Measurements from ENCODE around the gene ACOT11. TPM values are rescaled to one million over a fixed set of nuclear protein-coding genes. Genes with fewer than 3 reads are reported as not detected.

ACOT11 gene
- total RNA-seq, 2 donors from 2014 or later, result 5.6 to 6.0 TPM

DNA sequence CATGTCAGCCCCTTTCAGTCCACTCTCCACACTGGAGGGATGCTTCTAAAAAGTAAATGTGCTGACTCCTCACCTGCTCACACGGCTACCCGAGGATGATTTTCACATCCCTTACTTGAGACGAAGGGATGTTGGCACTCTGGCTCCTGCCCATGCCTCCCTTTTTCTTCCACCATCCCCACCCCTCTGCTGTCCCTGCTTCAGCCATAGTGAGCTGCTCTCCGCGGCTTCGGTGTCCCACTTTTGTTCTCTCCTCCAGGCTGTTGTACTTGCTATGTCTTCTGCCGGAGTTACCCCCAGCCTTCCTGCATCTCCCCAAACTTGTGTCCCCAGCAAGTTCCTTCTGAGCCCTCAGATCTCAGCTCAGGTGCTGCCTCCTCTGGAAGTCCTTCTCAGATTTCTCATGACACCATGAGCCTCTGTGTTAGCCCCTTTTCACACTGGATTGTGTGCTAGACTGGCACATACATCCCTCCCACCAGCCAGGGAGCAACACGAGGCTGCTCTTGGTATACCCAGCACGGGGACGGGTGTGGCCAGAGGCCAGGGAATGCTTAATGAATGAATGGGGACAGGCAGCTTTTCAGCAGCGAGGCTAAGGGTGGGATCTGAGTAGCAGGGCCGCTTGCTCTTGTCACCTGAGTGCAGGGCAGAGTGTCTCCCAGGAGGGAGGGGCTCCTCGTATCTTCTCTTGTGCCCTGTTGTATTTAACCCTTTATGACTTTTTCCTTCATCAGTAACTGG lies 1.3 kb downstream of the ACOT11 start:
- no peaks in the 10 kb centered on the region for H3K36me3 Mint-ChIP-seq (ENCODE audit: low read depth)
- TF ChIP-seq, protein P1, sequence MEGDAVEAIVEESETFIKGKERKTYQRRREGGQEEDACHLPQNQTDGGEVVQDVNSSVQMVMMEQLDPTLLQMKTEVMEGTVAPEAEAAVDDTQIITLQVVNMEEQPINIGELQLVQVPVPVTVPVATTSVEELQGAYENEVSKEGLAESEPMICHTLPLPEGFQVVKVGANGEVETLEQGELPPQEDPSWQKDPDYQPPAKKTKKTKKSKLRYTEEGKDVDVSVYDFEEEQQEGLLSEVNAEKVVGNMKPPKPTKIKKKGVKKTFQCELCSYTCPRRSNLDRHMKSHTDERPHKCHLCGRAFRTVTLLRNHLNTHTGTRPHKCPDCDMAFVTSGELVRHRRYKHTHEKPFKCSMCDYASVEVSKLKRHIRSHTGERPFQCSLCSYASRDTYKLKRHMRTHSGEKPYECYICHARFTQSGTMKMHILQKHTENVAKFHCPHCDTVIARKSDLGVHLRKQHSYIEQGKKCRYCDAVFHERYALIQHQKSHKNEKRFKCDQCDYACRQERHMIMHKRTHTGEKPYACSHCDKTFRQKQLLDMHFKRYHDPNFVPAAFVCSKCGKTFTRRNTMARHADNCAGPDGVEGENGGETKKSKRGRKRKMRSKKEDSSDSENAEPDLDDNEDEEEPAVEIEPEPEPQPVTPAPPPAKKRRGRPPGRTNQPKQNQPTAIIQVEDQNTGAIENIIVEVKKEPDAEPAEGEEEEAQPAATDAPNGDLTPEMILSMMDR (conservative IDR thresholded peaks at IDR 0.05), result no peak
- no peak overlapping the region for H3K4me3 Mint-ChIP-seq
- H3K27me3 Mint-ChIP-seq (ENCODE audit: insufficient read depth), result no peaks in the 10 kb centered on the region
- WGBS, 2 experiments (ENCODE audit: insufficient coverage in 1 of 2, insufficient read length in 1 of 2), result 88 to 89% methylated on average over 11 to 13 of the region's 13 CpGs
- H3K9ac ChIP-seq (ENCODE audit: extremely low read depth, low read length, poor library complexity, severe bottlenecking), result no peak overlapping the region
- peaks cover 6% of the 10 kb centered on the region for H3K4me1 ChIP-seq (ENCODE audit: control insufficient read depth, insufficient read depth, low read length)
- peak overlapping the region; percentile 3 for H3K27ac Mint-ChIP-seq
- no peak for DNase-seq
- no peaks in the 10 kb centered on the region for H3K9me3 Mint-ChIP-seq
- H3K27ac ChIP-seq (ENCODE audit: low read depth, low read length), result no peak overlapping the region
- no peaks in the 10 kb centered on the region for H3K9me3 ChIP-seq (ENCODE audit: control insufficient read depth, low read length)
- no peaks in the 10 kb centered on the region for H3K27me3 ChIP-seq (ENCODE audit: control insufficient read depth, insufficient read depth, low read length, poor library complexity, severe bottlenecking)
- H3K36me3 ChIP-seq (ENCODE audit: control insufficient read depth, insufficient read depth, low read length), result no peaks in the 10 kb centered on the region
- H3K4me3 ChIP-seq (ENCODE audit: low read length), result no peak overlapping the region
- H3K4me1 Mint-ChIP-seq, result peaks cover 10% of the 10 kb centered on the region

DNA sequence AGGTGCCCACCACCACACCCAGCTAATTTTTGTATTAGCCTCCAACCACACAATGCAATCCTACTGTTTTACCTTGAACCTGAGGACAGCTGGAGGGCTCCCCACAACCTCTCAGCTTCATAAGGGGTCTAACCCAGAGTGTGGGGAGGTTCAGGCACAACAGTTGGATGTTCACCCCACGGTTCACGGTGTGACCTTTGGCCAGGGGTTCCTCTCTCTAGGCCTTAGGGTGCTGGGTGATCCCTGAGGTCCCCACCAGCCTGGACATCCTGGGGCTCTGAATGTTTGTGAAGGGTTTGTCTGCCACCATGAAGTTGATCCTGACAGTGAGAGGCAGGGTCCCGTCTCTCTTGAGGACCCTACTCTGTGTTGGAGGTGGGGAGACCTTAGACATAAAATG lies 3.9 kb downstream of the ACOT11 start:
- Histone ChIP-seq H3K36me3 (ENCODE audit: control insufficient read depth, insufficient read depth, low read length) (no peaks in the 10 kb centered on the region), H3K27me3 (ENCODE audit: control insufficient read depth, insufficient read depth, low read length, poor library complexity, severe bottlenecking) (no peaks in the 10 kb centered on the region), H3K4me3 (ENCODE audit: low read length) (no peak overlapping the region), H3K4me1 (ENCODE audit: control insufficient read depth, insufficient read depth, low read length) (peaks cover 6% of the 10 kb centered on the region), H3K9me3 (ENCODE audit: control insufficient read depth, low read length) (no peaks in the 10 kb centered on the region), H3K9ac (ENCODE audit: extremely low read depth, low read length, poor library complexity, severe bottlenecking) (no peak overlapping the region), H3K27ac (ENCODE audit: low read depth, low read length) (no peak overlapping the region)
- Mint-ChIP-seq H3K27me3 (ENCODE audit: insufficient read depth) (peaks cover 1% of the 10 kb centered on the region), H3K27ac (no peak overlapping the region), H3K4me3 (no peak overlapping the region), H3K9me3 (peaks cover 12% of the 10 kb centered on the region), H3K36me3 (ENCODE audit: low read depth) (peaks cover 3% of the 10 kb centered on the region), H3K4me1 (peaks cover 10% of the 10 kb centered on the region)
- TF ChIP-seq, protein P1 (conservative IDR thresholded peaks at IDR 0.05), result no peak
- WGBS, 2 experiments (ENCODE audit: insufficient coverage in 1 of 2, insufficient read length in 1 of 2), result 93% methylated on average over 3 of the region's 3 CpGs
- no peak for DNase-seq

DNA sequence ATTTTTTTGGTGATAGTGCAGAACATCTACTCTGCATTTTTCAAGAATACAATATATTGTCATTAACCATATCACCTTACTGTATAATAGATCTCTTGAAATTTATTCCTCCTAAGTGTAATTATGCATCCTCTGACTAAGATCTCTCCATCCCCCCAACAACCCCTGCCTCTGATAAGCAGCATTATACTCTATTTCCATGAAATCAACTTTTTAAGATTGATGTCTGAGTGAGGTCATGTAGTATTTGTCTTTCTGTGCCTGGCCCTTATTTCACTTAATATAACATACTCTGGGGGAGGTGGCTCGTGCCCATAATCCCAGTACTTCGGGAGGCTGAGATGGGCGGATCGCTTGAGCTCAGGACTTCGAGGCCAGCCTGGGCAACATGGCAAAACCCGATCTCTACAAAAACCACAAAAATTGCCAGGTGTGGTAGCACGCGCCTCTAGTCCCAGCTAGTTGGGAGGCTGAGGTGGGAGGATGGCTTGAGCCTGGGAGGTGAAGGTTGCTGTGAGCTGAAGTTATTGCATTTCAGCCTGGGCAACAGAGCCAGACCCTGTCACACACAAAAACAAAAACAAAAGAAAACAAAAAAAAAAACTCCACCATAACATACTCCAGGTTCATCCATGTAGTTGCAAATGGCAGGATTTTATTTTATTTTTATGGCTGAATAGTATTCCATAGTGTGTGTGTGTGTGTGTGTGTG lies 5.7 kb downstream of the ACOT11 start:
- WGBS, 2 experiments (ENCODE audit: insufficient coverage in 1 of 2, insufficient read length in 1 of 2), result 94 to 98% methylated on average over 6 to 8 of the region's 8 CpGs
- no peak overlapping the region for H3K27ac Mint-ChIP-seq
- no peaks in the 10 kb centered on the region for H3K36me3 ChIP-seq (ENCODE audit: control insufficient read depth, insufficient read depth, low read length)

More for the DNA sequence above, 5.7 kb downstream of the ACOT11 start:
- no peaks in the 10 kb centered on the region for H3K27me3 ChIP-seq (ENCODE audit: control insufficient read depth, insufficient read depth, low read length, poor library complexity, severe bottlenecking)
- Mint-ChIP-seq H3K4me3 (no peak overlapping the region), H3K4me1 (peaks cover 4% of the 10 kb centered on the region), H3K9me3 (peaks cover 12% of the 10 kb centered on the region), H3K36me3 (ENCODE audit: low read depth) (peaks cover 3% of the 10 kb centered on the region), H3K27me3 (ENCODE audit: insufficient read depth) (peaks cover 1% of the 10 kb centered on the region)
- TF ChIP-seq, protein P1 (conservative IDR thresholded peaks at IDR 0.05), result no peak
- H3K27ac ChIP-seq (ENCODE audit: low read depth, low read length), result no peak overlapping the region
- H3K9me3 ChIP-seq (ENCODE audit: control insufficient read depth, low read length), result no peaks in the 10 kb centered on the region
- no peak overlapping the region for H3K4me3 ChIP-seq (ENCODE audit: low read length)
- peaks cover under 1% of the 10 kb centered on the region for H3K4me1 ChIP-seq (ENCODE audit: control insufficient read depth, insufficient read depth, low read length)
- no peak overlapping the region for H3K9ac ChIP-seq (ENCODE audit: extremely low read depth, low read length, poor library complexity, severe bottlenecking)
- no peak for DNase-seq

All from endodermal cell (in vitro differentiated cells).